Bronchial epithelial cell (primary cell): ENCODE measurements around the gene SPAG4. TPM values are rescaled to one million over a fixed set of nuclear protein-coding genes. Genes with fewer than 3 reads are reported as not detected.

ENCODE experiments used
- DNase-seq: peaks from one replicate; pipeline ENCODE4 v3.0.0-alpha.2; 2010; ENCODE audit warnings: low read depth
- FAIRE-seq: peaks from 2 replicates; lab custom pipeline; 2011; peaks lifted over from hg19 to GRCh38; lab: Jason Lieb, UNC
- H3K27me3 ChIP-seq: 2 replicates; pipeline ENCODE4 v1.5.1; 2011; ENCODE audit warnings: low read length; ENCODE audit not compliant: control insufficient read depth, insufficient read depth
- H3K36me3 ChIP-seq: 2 replicates; pipeline ENCODE4 v1.5.1; 2011; ENCODE audit warnings: low read length; ENCODE audit not compliant: control insufficient read depth, insufficient read depth
- H3K4me3 ChIP-seq: 2 replicates; pipeline ENCODE4 v1.5.1; 2011; ENCODE audit warnings: mild to moderate bottlenecking, low read depth, low read length, control low read depth
- CTCF ChIP-seq: IDR thresholded peaks from 2 replicates; pipeline ENCODE4 v1.5.1; 2011; ENCODE audit warnings: mild to moderate bottlenecking, moderate library complexity, low read length, control low read depth, inconsistent platforms; ENCODE audit not compliant: insufficient read depth, severe bottlenecking
- total RNA-seq: library from RNA; depleted of rRNA; stranded (reverse); fragments of >200 nt; gene quantifications from 2 replicates; pipeline ENCODE4 v1.2.1, GENCODE V29; 2014

The SPAG4 gene
- total RNA-seq, 1 donor from 2014 or later = 6.1 TPM

GRCh38 chr20:35576816-35577215, 38.8 kb upstream of the SPAG4 start:
- DNase-seq (no peak), FAIRE-seq (no peak)
- no peak overlapping the region for H3K4me3 ChIP-seq
- TF ChIP-seq CTCF = no peak
- no peaks in the 10 kb centered on the region for H3K36me3 ChIP-seq
- H3K27me3 ChIP-seq = no peaks in the 10 kb centered on the region

GRCh38 chr20:35578469-35578868, 37.2 kb upstream of the SPAG4 start:
- FAIRE-seq = no peak

GRCh38 chr20:35579196-35579595, 36.4 kb upstream of the SPAG4 start:
- Histone ChIP-seq H3K36me3 (no peaks in the 10 kb centered on the region), H3K4me3 (no peak overlapping the region), H3K27me3 (no peaks in the 10 kb centered on the region)
- TF ChIP-seq CTCF = no peak
- no peak for FAIRE-seq
- no peak for DNase-seq

More at GRCh38 chr20:35578469-35578868, 37.2 kb upstream of the SPAG4 start:
- Histone ChIP-seq H3K27me3 (no peaks in the 10 kb centered on the region), H3K4me3 (no peak overlapping the region), H3K36me3 (no peaks in the 10 kb centered on the region)
- DNase-seq = peak; percentile 22
- no peak for TF ChIP-seq CTCF

GRCh38 chr20:35582131-35582530, 33.5 kb upstream of the SPAG4 start:
- DNase-seq (no peak), FAIRE-seq (no peak)
- Histone ChIP-seq H3K27me3 (no peaks in the 10 kb centered on the region), H3K4me3 (no peak overlapping the region), H3K36me3 (no peaks in the 10 kb centered on the region)
- TF ChIP-seq CTCF = no peak

- no peak for TF ChIP-seq CTCF
- DNase-seq (no peak), FAIRE-seq (peak; percentile 73)
- Histone ChIP-seq H3K4me3 (no peak overlapping the region), H3K36me3 (no peaks in the 10 kb centered on the region), H3K27me3 (no peaks in the 10 kb centered on the region)
These were observed 32.8 kb upstream of the SPAG4 start for GRCh38 chr20:35582741-35583404.
